ENCODE measurements around the gene SPAG16.

The SPAG16 gene

GRCh38 chr2:214193943-214194342, 909.7 kb downstream of the SPAG16 start:
- TF ChIP-seq, protein P1, sequence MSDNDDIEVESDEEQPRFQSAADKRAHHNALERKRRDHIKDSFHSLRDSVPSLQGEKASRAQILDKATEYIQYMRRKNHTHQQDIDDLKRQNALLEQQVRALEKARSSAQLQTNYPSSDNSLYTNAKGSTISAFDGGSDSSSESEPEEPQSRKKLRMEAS (IDR thresholded peaks at IDR 0.05) = no peak
- no peak for TF ChIP-seq EGR1 (IDR thresholded peaks at IDR 0.05)
- TF ChIP-seq TEAD4 (IDR thresholded peaks at IDR 0.05) = peak; percentile 39; the same call in 1 of the 2 replicates

DNA sequence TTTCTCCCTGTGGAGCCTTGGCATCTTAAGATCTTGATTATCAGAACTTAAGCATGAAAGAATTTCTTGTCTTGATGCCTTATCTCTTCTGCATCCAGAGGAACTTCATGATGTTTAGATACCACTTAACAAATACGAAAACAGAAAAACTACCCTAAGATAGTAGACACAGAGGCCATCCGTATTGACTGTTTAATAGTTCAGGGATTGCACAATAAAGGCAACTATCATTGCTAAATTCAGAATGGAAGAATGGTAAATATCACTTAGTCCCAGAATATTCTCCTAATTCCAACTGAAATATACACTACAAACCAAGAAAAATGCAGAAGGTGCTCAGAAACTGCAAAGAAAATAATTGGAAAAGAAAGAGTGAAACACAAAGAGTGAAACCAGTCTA, 912.0 kb downstream of the SPAG16 start:
- TF ChIP-seq EP300 (IDR thresholded peaks at IDR 0.05; ENCODE audit: borderline replicate concordance) (no peak), CEBPB (IDR thresholded peaks at IDR 0.05) (0 out of 2 replicates have a peak, but pooled peaks have one; percentile 18)

- TF ChIP-seq EGR1 (IDR thresholded peaks at IDR 0.05) = no peak
- no peak for TF ChIP-seq TEAD4 (IDR thresholded peaks at IDR 0.05)
- TF ChIP-seq ZBTB7A (IDR thresholded peaks at IDR 0.05; ENCODE audit: low read depth) = no peak
- no peak for TF ChIP-seq TAF1 (IDR thresholded peaks at IDR 0.05; ENCODE audit: low read depth)
- TF ChIP-seq, protein P1 (IDR thresholded peaks at IDR 0.05) = no peak
- TF ChIP-seq YY1 (IDR thresholded peaks at IDR 0.05; ENCODE audit: low read depth) = no peak
Measured at GRCh38 chr2:214201892-214202291, 917.6 kb downstream of the SPAG16 start.

GRCh38 chr2:214203214-214203613, 919.0 kb downstream of the SPAG16 start:
- TF ChIP-seq CREB1 (IDR thresholded peaks at IDR 0.05; ENCODE audit: low read depth) (no peak), TCF12 (IDR thresholded peaks at IDR 0.05; ENCODE audit: low read depth) (no peak), NFIC (IDR thresholded peaks at IDR 0.05) (no peak), ZBTB7A (IDR thresholded peaks at IDR 0.05; ENCODE audit: low read depth) (no peak), TEAD4 (IDR thresholded peaks at IDR 0.05) (no peak), YY1 (IDR thresholded peaks at IDR 0.05; ENCODE audit: low read depth) (no peak), CEBPB (IDR thresholded peaks at IDR 0.05) (no peak), FOXM1 (IDR thresholded peaks at IDR 0.05; ENCODE audit: borderline replicate concordance, low read depth) (no peak), EP300 (IDR thresholded peaks at IDR 0.05; ENCODE audit: borderline replicate concordance) (no peak), RAD21 (IDR thresholded peaks at IDR 0.05; ENCODE audit: low read depth) (no peak), USF1 (IDR thresholded peaks at IDR 0.05) (no peak), EGR1 (IDR thresholded peaks at IDR 0.05) (no peak), TAF1 (IDR thresholded peaks at IDR 0.05; ENCODE audit: low read depth) (no peak), REST (IDR thresholded peaks at IDR 0.05; ENCODE audit: low read depth) (no peak)
- TF ChIP-seq, protein P1 (IDR thresholded peaks at IDR 0.05) = no peak

- TF ChIP-seq USF1 (IDR thresholded peaks at IDR 0.05) (no peak), TEAD4 (IDR thresholded peaks at IDR 0.05) (no peak), EGR1 (IDR thresholded peaks at IDR 0.05) (no peak), TCF12 (IDR thresholded peaks at IDR 0.05; ENCODE audit: low read depth) (no peak), ZBTB7A (IDR thresholded peaks at IDR 0.05; ENCODE audit: low read depth) (no peak), REST (IDR thresholded peaks at IDR 0.05; ENCODE audit: low read depth) (no peak), CEBPB (IDR thresholded peaks at IDR 0.05) (no peak)
Measured at GRCh38 chr2:214203744-214204289, 919.6 kb downstream of the SPAG16 start.

- TF ChIP-seq ZBTB7A (IDR thresholded peaks at IDR 0.05; ENCODE audit: low read depth) (no peak), EGR1 (IDR thresholded peaks at IDR 0.05) (no peak), USF1 (IDR thresholded peaks at IDR 0.05) (no peak), FOXM1 (IDR thresholded peaks at IDR 0.05; ENCODE audit: borderline replicate concordance, low read depth) (no peak), REST (IDR thresholded peaks at IDR 0.05; ENCODE audit: low read depth) (no peak), TEAD4 (IDR thresholded peaks at IDR 0.05) (no peak), RAD21 (IDR thresholded peaks at IDR 0.05; ENCODE audit: low read depth) (no peak)
- TF ChIP-seq, protein P1 (IDR thresholded peaks at IDR 0.05) = no peak
Measured at GRCh38 chr2:214215107-214215506, 930.8 kb downstream of the SPAG16 start.

Measured in Ishikawa (cell line).